GM23338 (cell line): ENCODE measurements around the gene TENT5A.

Experiments
- CREB1 ChIP-seq: fragments of 250-450 bp; sonication (Bioruptor Pico); IDR thresholded peaks from 2 replicates; pipeline ENCODE4 v1.5.0; 2020; ENCODE audit warnings: low read depth, mild to moderate bottlenecking, moderate library complexity
- EZH2 ChIP-seq: fragments of 200-600 bp; sonication (generic); IDR thresholded peaks from one replicate; pipeline ENCODE4 v1.8.0; 2017; ENCODE audit warnings: antibody characterized with exemption, mild to moderate bottlenecking, low read depth; ENCODE audit not compliant: unreplicated experiment
- EZH2phosphoT487 ChIP-seq: fragments of 200-600 bp; sonication (generic); IDR thresholded peaks from one replicate; pipeline ENCODE4 v1.8.1; 2018; ENCODE audit warnings: antibody characterized with exemption; ENCODE audit not compliant: unreplicated experiment
- JUNB ChIP-seq: IDR thresholded peaks from one replicate; pipeline ENCODE4 v1.6.1; 2016; ENCODE audit warnings: antibody characterized with exemption; ENCODE audit not compliant: unreplicated experiment
- NANOG ChIP-seq: IDR thresholded peaks from 2 replicates; pipeline ENCODE4 v1.6.1; 2016; ENCODE audit warnings: antibody characterized with exemption, borderline replicate concordance
- POLR2AphosphoS5 ChIP-seq: IDR thresholded peaks from 2 replicates; pipeline ENCODE4 v1.6.1; 2016; ENCODE audit warnings: antibody characterized with exemption, low read depth
- STAT1 ChIP-seq: IDR thresholded peaks from one replicate; pipeline ENCODE4 v1.6.1; 2016; ENCODE audit warnings: antibody characterized with exemption; ENCODE audit not compliant: unreplicated experiment
- ZNF114 ChIP-seq: fragments of 250-450 bp; sonication (Bioruptor Pico); IDR thresholded peaks from 2 replicates; pipeline ENCODE4 v1.5.0; 2020; ENCODE audit warnings: mild to moderate bottlenecking, moderate library complexity
- ZNF331 ChIP-seq: fragments of 250-450 bp; sonication (Bioruptor Pico); IDR thresholded peaks from 2 replicates; pipeline ENCODE4 v1.5.0; 2020; ENCODE audit warnings: low read depth, mild to moderate bottlenecking, moderate library complexity
- TF ChIP-seq, protein P1 (sequence below), 2 experiments: fragments of 200-600 bp in 1 of 2; sonication (generic) in 1 of 2; conservative IDR thresholded peaks; 2 replicates each; pipeline versions ENCODE4 v1.5.1 to v1.6.1; 2016 to 2017; ENCODE audit warnings: antibody characterized with exemption in 2 of 2, low read depth in 2 of 2, mild to moderate bottlenecking in 2 of 2, moderate library complexity in 1 of 2
- TF ChIP-seq, protein P2 (sequence below): IDR thresholded peaks from one replicate; pipeline ENCODE4 v1.6.1; 2018; ENCODE audit warnings: antibody characterized with exemption; ENCODE audit not compliant: unreplicated experiment
- TF ChIP-seq, protein P3 (sequence below): IDR thresholded peaks from 2 replicates; pipeline ENCODE4 v1.6.1; 2016; ENCODE audit warnings: antibody characterized with exemption

DNA sequence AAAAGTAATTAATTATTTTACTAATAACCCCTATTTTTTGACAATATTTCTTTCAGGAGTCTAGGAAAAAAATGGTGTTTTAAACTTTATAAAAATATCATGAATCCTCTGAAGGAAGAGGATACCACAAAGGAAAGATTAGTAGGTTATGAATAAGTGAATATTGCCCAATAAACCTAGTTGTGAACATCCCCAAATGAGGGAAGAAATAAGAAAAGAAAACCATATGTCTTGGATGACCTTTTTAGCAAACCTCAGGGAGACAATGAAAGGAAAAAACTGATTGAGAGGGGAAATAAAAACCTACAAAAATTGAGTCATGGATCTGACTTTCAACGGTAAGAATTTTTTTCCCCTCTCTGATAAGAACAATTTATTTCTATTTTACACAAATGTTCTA is 34.4 kb downstream of the TENT5A start:
- TF ChIP-seq, protein P1, sequence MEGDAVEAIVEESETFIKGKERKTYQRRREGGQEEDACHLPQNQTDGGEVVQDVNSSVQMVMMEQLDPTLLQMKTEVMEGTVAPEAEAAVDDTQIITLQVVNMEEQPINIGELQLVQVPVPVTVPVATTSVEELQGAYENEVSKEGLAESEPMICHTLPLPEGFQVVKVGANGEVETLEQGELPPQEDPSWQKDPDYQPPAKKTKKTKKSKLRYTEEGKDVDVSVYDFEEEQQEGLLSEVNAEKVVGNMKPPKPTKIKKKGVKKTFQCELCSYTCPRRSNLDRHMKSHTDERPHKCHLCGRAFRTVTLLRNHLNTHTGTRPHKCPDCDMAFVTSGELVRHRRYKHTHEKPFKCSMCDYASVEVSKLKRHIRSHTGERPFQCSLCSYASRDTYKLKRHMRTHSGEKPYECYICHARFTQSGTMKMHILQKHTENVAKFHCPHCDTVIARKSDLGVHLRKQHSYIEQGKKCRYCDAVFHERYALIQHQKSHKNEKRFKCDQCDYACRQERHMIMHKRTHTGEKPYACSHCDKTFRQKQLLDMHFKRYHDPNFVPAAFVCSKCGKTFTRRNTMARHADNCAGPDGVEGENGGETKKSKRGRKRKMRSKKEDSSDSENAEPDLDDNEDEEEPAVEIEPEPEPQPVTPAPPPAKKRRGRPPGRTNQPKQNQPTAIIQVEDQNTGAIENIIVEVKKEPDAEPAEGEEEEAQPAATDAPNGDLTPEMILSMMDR (conservative IDR thresholded peaks at IDR 0.05; ENCODE audit: low read depth in 2 of 2) = no peak
- TF ChIP-seq EZH2 (no peak), POLR2AphosphoS5 (no peak), NANOG (no peak), CREB1 (CRISPR knock-in tag) (no peak), EZH2phosphoT487 (no peak), ZNF331 (CRISPR knock-in tag) (no peak), STAT1 (no peak), JUNB (no peak), ZNF114 (CRISPR knock-in tag) (no peak)
- TF ChIP-seq, protein P2, sequence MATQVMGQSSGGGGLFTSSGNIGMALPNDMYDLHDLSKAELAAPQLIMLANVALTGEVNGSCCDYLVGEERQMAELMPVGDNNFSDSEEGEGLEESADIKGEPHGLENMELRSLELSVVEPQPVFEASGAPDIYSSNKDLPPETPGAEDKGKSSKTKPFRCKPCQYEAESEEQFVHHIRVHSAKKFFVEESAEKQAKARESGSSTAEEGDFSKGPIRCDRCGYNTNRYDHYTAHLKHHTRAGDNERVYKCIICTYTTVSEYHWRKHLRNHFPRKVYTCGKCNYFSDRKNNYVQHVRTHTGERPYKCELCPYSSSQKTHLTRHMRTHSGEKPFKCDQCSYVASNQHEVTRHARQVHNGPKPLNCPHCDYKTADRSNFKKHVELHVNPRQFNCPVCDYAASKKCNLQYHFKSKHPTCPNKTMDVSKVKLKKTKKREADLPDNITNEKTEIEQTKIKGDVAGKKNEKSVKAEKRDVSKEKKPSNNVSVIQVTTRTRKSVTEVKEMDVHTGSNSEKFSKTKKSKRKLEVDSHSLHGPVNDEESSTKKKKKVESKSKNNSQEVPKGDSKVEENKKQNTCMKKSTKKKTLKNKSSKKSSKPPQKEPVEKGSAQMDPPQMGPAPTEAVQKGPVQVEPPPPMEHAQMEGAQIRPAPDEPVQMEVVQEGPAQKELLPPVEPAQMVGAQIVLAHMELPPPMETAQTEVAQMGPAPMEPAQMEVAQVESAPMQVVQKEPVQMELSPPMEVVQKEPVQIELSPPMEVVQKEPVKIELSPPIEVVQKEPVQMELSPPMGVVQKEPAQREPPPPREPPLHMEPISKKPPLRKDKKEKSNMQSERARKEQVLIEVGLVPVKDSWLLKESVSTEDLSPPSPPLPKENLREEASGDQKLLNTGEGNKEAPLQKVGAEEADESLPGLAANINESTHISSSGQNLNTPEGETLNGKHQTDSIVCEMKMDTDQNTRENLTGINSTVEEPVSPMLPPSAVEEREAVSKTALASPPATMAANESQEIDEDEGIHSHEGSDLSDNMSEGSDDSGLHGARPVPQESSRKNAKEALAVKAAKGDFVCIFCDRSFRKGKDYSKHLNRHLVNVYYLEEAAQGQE = no peak
- TF ChIP-seq, protein P3, sequence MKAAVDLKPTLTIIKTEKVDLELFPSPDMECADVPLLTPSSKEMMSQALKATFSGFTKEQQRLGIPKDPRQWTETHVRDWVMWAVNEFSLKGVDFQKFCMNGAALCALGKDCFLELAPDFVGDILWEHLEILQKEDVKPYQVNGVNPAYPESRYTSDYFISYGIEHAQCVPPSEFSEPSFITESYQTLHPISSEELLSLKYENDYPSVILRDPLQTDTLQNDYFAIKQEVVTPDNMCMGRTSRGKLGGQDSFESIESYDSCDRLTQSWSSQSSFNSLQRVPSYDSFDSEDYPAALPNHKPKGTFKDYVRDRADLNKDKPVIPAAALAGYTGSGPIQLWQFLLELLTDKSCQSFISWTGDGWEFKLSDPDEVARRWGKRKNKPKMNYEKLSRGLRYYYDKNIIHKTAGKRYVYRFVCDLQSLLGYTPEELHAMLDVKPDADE = no peak
